C4-2B (cell line): ENCODE results near the gene VEGFC.

Source experiments
- H3K27ac ChIP-seq: fragments of 450-650 bp; 2 replicates; pipeline ENCODE4 v1.5.1; 2017
- CTCF ChIP-seq: fragments of 450-650 bp; conservative IDR thresholded peaks from 2 replicates; pipeline ENCODE4 v1.5.1; 2017; ENCODE audit warnings: mild to moderate bottlenecking
- ZFX ChIP-seq: fragments of 450-650 bp; IDR thresholded peaks from 2 replicates; pipeline ENCODE4 v1.6.1; 2017

Gene VEGFC

DNA sequence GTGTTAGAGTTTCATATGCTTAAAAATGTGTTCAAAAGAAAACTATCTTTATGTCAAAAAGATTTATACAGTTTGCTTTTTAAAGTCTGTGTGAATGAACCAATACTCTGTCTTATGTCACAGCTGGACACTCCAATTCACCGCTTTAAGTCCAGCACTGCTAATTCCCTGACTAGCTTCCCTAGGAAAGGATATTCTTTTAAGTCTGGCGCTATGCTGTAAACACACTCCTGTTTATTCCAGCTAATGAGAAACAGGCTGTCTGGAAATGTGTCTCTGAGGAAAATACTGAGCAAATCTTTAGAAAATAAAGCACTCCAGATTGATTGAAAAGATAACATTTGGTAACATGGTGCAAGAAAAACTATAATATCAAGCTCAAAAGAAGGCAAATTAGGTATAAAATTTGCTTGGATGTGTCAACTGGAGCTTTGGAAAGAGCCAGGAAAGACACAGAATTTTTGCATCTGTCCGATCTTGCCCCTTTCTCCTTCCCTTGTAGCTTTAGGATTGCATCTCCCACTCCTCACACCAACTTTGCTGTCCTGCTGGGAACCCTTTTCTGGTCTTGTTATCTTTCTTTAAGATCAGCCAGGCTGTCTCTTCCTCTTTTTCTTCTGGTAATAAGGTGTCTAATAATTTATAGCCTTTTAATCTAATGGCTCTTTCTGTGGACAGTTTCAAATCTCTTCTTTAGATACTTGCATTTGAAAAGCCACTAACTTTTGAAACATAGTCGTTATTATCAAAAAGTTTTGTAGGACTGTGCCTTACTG is 40.9 kb upstream of the VEGFC start:
- TF ChIP-seq CTCF, result no peak
- no peak for TF ChIP-seq ZFX
- no peak overlapping the region for H3K27ac ChIP-seq

DNA sequence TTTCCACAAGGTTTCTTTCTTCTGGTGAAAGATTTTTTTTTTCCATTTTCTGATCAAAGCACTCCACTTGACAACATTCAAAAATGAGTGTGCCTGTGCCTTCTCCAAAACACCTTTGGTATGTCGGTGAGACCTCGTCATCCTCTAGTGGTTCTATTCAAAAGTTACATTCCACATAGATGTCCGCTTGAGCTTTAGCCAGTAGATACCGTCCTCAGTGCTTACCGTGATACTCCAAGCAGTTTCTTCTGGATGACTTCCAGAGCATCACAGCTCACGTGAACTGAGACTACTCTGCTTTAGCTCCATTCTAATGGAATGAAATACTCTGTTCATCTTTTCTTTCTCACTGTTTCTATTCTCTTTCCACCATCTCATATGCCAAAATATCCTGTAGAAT is 38.2 kb upstream of the VEGFC start:
- TF ChIP-seq CTCF (no peak), ZFX (no peak)
- no peak overlapping the region for H3K27ac ChIP-seq

DNA sequence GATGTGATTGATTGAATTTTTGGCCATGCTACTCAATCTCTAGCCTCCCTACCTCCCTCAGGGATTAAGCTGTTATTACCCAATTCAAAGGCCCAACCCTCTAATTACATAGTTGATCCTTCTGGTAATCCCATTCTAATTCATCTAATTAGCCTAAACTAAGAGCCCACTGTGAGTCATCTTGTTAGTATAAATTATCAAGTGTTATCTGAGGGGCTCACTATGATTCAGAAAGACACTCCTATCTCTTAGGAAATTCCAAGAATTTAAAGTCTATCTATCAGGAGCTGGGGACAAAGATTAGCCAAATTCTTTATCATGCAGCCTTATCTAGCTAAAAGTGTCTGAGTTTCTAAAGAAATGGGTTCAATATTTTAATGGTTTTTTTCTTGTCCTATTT is 32.9 kb upstream of the VEGFC start:
- no peak for TF ChIP-seq ZFX
- no peak for TF ChIP-seq CTCF
- no peak overlapping the region for H3K27ac ChIP-seq

- H3K27ac ChIP-seq, result no peak overlapping the region
- no peak for TF ChIP-seq CTCF
- no peak for TF ChIP-seq ZFX
These were observed 32.1 kb upstream of the VEGFC start for GRCh38 chr4:176824645-176825366.

DNA sequence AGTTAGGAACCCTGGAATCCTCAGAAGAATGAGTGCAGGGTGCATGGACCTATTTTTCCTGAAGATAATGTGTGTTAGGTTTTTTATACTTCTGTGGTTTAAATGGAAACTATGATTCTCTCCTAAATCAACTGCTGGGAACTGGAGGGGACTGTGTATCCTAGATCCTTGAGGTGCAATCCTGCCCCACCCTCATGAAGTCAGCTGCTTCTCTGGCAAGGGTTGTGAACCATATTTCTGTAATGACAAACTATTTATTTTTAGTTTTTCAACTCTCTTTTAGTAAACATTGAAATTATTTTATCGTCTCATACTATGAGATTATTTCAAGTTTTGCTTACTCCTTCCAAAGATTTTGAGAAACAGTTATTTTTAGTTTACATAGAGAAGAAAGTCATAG is 25.8 kb upstream of the VEGFC start:
- no peak overlapping the region for H3K27ac ChIP-seq
- TF ChIP-seq ZFX (no peak), CTCF (no peak)

DNA sequence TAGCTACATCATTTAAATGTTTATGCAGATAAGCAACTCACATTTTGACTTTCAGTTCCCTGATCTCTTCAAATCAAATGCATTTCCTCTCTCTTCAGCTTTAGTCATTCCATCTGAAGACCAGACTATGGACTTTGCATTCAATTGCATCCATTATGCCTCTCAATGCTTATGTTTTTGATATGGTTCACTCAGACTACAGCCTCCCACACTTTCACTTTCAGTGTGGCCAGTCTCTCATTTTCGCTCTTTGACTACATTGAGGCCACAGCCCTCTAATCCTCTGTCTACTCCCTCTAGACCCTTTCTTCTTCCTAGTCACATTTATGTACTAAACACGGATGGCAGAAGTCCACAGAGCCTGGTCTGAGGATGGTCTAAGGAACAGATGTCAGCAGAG is 24.5 kb upstream of the VEGFC start:
- no peak for TF ChIP-seq ZFX
- TF ChIP-seq CTCF, result no peak
- H3K27ac ChIP-seq, result no peak overlapping the region

GRCh38 chr4:176814770-176815169 is 22.0 kb upstream of the VEGFC start:
- no peak overlapping the region for H3K27ac ChIP-seq

More at GRCh38 chr4:176814770-176815169, 22.0 kb upstream of the VEGFC start:
- TF ChIP-seq CTCF, result no peak
- TF ChIP-seq ZFX, result no peak
